Measurements from ENCODE around the gene KMT5C.

- TF ChIP-seq CTCF (IDR thresholded peaks at IDR 0.05) (no peak), POLR2A (IDR thresholded peaks at IDR 0.05) (no peak)
These were observed 26.8 kb upstream of the KMT5C start for GRCh38 chr19:55312621-55313512.
